Mesangial cell (primary cell): Measurements from ENCODE around the gene TLR5. TPM values are rescaled to one million over a fixed set of nuclear protein-coding genes. Genes with fewer than 3 reads are reported as not detected.

Source experiments
- total RNA-seq: library from RNA; depleted of rRNA; stranded (reverse); fragments of >200 nt; gene quantifications from 2 replicates; pipeline ENCODE4 v1.2.3, GENCODE V29; 2015

The TLR5 gene
- under 0.01 and 0.25 TPM in 2 replicates for total RNA-seq

GRCh38 chr1:223142795-223143536 is at the start of gene TLR5:
Gene TLR5, minus strand, starts transcription at chr1:223143248. Its CDS starts 30,217 bp downstream, at chr1:223113031.

Other genes starting within 250 kb of the TLR5 start
- 0.63 and 2.0 TPM in 2 replicates for gene SUSD4, start 220.9 kb upstream of the TLR5 start, total RNA-seq